GM12801 (cell line): ENCODE measurements around the gene MSRB3.

Experiments
- CTCF ChIP-seq: IDR thresholded peaks from one replicate; pipeline ENCODE4 v1.5.1; 2011; ENCODE audit warnings: control low read depth; ENCODE audit not compliant: insufficient read length; ENCODE audit errors: extremely low read depth

MSRB3 gene

DNA sequence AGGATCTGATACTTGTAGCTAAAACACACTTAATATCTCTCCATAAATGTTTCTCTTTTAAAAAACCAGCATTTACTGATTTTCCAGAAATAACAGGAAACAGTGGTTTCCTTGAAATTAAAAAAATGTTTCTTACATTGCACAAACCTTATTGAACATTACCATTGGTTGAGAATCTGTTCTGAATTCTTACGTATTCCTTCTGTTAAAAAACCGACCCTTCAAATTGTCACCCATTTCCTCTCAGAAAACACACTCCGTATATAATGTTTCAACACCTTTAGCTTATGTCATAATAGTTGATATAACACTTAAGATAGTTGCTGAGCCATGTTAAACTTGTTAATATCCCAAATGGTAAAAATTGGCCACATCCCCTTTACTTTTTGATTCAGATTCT lies 51.2 kb downstream of the MSRB3 start:
- TF ChIP-seq CTCF, result no peak

- TF ChIP-seq CTCF, result no peak
Measured at GRCh38 chr12:65330331-65330730, 51.8 kb downstream of the MSRB3 start.

GRCh38 chr12:65331456-65331855 lies 53.0 kb downstream of the MSRB3 start:
- TF ChIP-seq CTCF, result no peak

GRCh38 chr12:65333649-65334048 lies 55.2 kb downstream of the MSRB3 start:
- no peak for TF ChIP-seq CTCF

DNA sequence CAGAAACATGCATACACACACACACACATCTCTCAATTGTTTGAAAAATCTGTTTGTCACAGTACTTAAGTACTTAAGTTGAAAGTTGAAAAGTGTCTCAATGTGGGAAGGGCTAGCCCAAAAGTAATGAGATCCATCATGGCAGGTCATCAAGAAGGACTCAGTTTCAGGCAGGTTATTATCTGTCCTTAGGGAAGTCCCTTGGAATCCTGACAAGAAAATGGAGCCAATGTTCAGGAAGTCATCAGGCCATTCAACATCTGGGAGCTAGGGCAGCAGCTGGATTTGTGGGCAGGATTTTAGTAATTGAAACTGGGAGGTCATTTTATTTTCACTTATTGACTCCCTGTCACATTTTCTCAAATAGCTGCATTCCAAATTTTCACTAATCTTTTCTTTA lies 56.0 kb downstream of the MSRB3 start:
- TF ChIP-seq CTCF, result no peak

- no peak for TF ChIP-seq CTCF
Measured at GRCh38 chr12:65335021-65335714, 56.7 kb downstream of the MSRB3 start.

- no peak for TF ChIP-seq CTCF
Measured at GRCh38 chr12:65335981-65336380, 57.5 kb downstream of the MSRB3 start.
